CD4-positive, CD25-positive, alpha-beta regulatory T cell (primary cell): ENCODE data around the gene KRT80. TPM values are rescaled to one million over a fixed set of nuclear protein-coding genes. Genes with fewer than 3 reads are reported as not detected.

Experiments
- ATAC-seq, 2 donors: fragments of 150-1000 bp; cut with Tn5 transposase; one replicate each; pipeline ENCODE4 v1.10.0; 2021; ENCODE audit warnings: low read depth in 2 of 2, moderate number of reproducible peaks in 2 of 2, moderate library complexity in 1 of 2
- DNase-seq, 3 donors: peaks; one replicate each; pipeline versions ENCODE4 v3.0.0 to v3.0.0-alpha.2; 2012 to 2022; ENCODE audit warnings: mixed read lengths in 1 of 3
- H3K27ac ChIP-seq: one replicate; pipeline ENCODE4 v1.7.0; 2013; ENCODE audit warnings: mild to moderate bottlenecking, low read length; ENCODE audit not compliant: insufficient read depth, poor library complexity, severe bottlenecking
- H3K27me3 ChIP-seq: one replicate; pipeline ENCODE4 v1.7.0; 2013; ENCODE audit warnings: low read length; ENCODE audit not compliant: control insufficient read depth, insufficient read depth
- H3K36me3 ChIP-seq: one replicate; pipeline ENCODE4 v1.7.0; 2013; ENCODE audit warnings: mild to moderate bottlenecking, low read length, moderate library complexity; ENCODE audit not compliant: control insufficient read depth, insufficient read depth
- H3K4me1 ChIP-seq: 2 replicates; pipeline ENCODE4 v1.7.0; 2013; ENCODE audit warnings: mild to moderate bottlenecking, low read length; ENCODE audit not compliant: insufficient read depth, control insufficient read depth, poor library complexity, severe bottlenecking
- H3K4me3 ChIP-seq: one replicate; pipeline ENCODE4 v1.7.0; 2013; ENCODE audit warnings: low read depth, mild to moderate bottlenecking, low read length, moderate library complexity
- H3K9me3 ChIP-seq, 2 experiments: 1 replicate in 1 of 2; 2 replicates in 1 of 2; pipeline ENCODE4 v1.7.0; 2013; ENCODE audit warnings: low read length in 2 of 2, mild to moderate bottlenecking in 1 of 2, moderate library complexity in 1 of 2; ENCODE audit not compliant: control insufficient read depth in 2 of 2
- H3K27ac Mint-ChIP-seq, 3 donors: one replicate each; pipeline ENCODE4 v1.8.0; 2020 to 2022; ENCODE audit warnings: mild to moderate bottlenecking in 3 of 3, mixed read lengths in 3 of 3, moderate library complexity in 2 of 3
- H3K27me3 Mint-ChIP-seq: one replicate; pipeline ENCODE4 v1.8.0; 2022; ENCODE audit warnings: mild to moderate bottlenecking, mixed read lengths
- H3K36me3 Mint-ChIP-seq: one replicate; pipeline ENCODE4 v1.8.0; 2020; ENCODE audit warnings: mixed read lengths
- H3K4me1 Mint-ChIP-seq, 4 donors: one replicate each; pipeline ENCODE4 v1.8.0; 2020 to 2022; ENCODE audit warnings: mixed read lengths in 4 of 4, mild to moderate bottlenecking in 1 of 4
- H3K4me3 Mint-ChIP-seq, 4 donors: one replicate each; pipeline ENCODE4 v1.8.0; 2020 to 2022; ENCODE audit warnings: mild to moderate bottlenecking in 4 of 4, mixed read lengths in 4 of 4, moderate library complexity in 3 of 4
- H3K9me3 Mint-ChIP-seq, 7 donors: one replicate each; pipeline ENCODE4 v1.8.0; 2020 to 2022; ENCODE audit warnings: mixed read lengths in 7 of 7, mild to moderate bottlenecking in 3 of 7, moderate library complexity in 2 of 7
- polyA plus RNA-seq, 4 donors: library from polyadenylated mRNA; unstranded; fragments of 300-500 nt; fragmentation: Illumina TruSeq; gene quantifications; one replicate each; pipeline ENCODE4 v1.2.3, GENCODE V29; 2021
- total RNA-seq: library from RNA; stranded (reverse); gene quantifications from one replicate; pipeline ENCODE4 v1.2.3, GENCODE V29; 2022

KRT80 gene
- total and polyA plus RNA-seq, 5 donors from 2014 or later: not detected

DNA sequence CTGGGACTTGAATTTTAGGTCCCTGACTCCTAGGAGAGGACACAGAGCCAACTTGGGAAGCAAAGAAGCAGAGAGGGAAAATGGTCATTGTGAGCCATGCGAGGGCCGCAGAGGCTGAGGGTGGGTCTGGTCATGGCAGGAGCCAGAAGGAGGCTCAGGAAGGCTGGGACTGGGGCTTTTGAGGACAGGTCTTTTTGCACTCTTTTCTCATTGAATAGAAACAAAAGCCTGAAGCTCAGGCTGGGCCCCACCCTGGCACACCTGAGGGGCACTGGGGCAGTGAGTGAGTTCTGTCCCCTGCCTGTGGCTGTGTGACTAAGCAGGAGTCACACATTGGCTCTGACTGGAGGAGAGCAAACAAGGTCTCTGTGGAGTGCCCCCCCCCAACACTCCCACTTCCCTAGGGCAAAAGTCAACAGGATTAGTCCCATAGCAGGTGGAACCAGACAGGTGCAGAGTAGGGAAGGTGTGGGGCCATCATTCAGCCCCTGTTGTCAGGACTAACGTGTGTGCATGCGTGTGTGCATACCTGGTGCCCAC is 44.1 kb upstream of the KRT80 start:
- no peaks in the 10 kb centered on the region for H3K36me3 ChIP-seq
- H3K27ac Mint-ChIP-seq: no peak overlapping the region
- H3K27me3 ChIP-seq: no peaks in the 10 kb centered on the region
- peaks cover 0 to 2% (median 0%) of the 10 kb centered on the region in 7 donors for H3K9me3 Mint-ChIP-seq
- no peaks in the 10 kb centered on the region for H3K36me3 Mint-ChIP-seq
- no peak for ATAC-seq
- no peaks in the 10 kb centered on the region for H3K9me3 ChIP-seq
- H3K4me3 Mint-ChIP-seq: no peak overlapping the region
- H3K4me1 Mint-ChIP-seq: peaks cover 0 to 3% (median 0%) of the 10 kb centered on the region in 4 donors
- H3K4me3 ChIP-seq: no peak overlapping the region
- H3K27ac ChIP-seq: no peak overlapping the region
- DNase-seq: no peak
- peaks cover 18% of the 10 kb centered on the region for H3K27me3 Mint-ChIP-seq
- no peaks in the 10 kb centered on the region for H3K4me1 ChIP-seq

- Histone ChIP-seq H3K4me3 (no peak overlapping the region), H3K27ac (no peak overlapping the region), H3K36me3 (no peaks in the 10 kb centered on the region), H3K27me3 (no peaks in the 10 kb centered on the region), H3K9me3 (no peaks in the 10 kb centered on the region), H3K4me1 (no peaks in the 10 kb centered on the region)
- ATAC-seq: no peak
- H3K27me3 Mint-ChIP-seq: peaks cover 23% of the 10 kb centered on the region
- H3K27ac Mint-ChIP-seq: peak overlapping the region in 1 of 3 donors; percentile 85
- peaks cover 0 to 3% (median 0%) of the 10 kb centered on the region in 4 donors for H3K4me1 Mint-ChIP-seq
- no peak for DNase-seq
- H3K36me3 Mint-ChIP-seq: no peaks in the 10 kb centered on the region
- H3K4me3 Mint-ChIP-seq: no peak overlapping the region
- peaks cover 0 to 2% (median 0%) of the 10 kb centered on the region in 7 donors for H3K9me3 Mint-ChIP-seq
These were observed 43.4 kb upstream of the KRT80 start for GRCh38 chr12:52235001-52235764.

- DNase-seq (no peak), ATAC-seq (no peak)
- H3K36me3 Mint-ChIP-seq: no peaks in the 10 kb centered on the region
- Histone ChIP-seq H3K4me1 (no peaks in the 10 kb centered on the region), H3K27me3 (no peaks in the 10 kb centered on the region), H3K36me3 (no peaks in the 10 kb centered on the region), H3K27ac (no peak overlapping the region), H3K9me3 (no peaks in the 10 kb centered on the region), H3K4me3 (no peak overlapping the region)
- H3K4me3 Mint-ChIP-seq: no peak overlapping the region
- peaks cover 29% of the 10 kb centered on the region for H3K27me3 Mint-ChIP-seq
- peaks cover 0 to 2% (median 0%) of the 10 kb centered on the region in 7 donors for H3K9me3 Mint-ChIP-seq
- H3K27ac Mint-ChIP-seq: no peak overlapping the region
- peaks cover 0 to 3% (median 0%) of the 10 kb centered on the region in 4 donors for H3K4me1 Mint-ChIP-seq
These were observed 42.5 kb upstream of the KRT80 start for GRCh38 chr12:52234223-52234810.

- Histone ChIP-seq H3K4me3 (no peak overlapping the region), H3K27ac (no peak overlapping the region), H3K36me3 (no peaks in the 10 kb centered on the region), H3K4me1 (no peaks in the 10 kb centered on the region), H3K9me3 (no peaks in the 10 kb centered on the region), H3K27me3 (no peaks in the 10 kb centered on the region)
- DNase-seq: no peak
- Mint-ChIP-seq H3K36me3 (no peaks in the 10 kb centered on the region), H3K4me1 (peaks cover 0 to 3% (median 0%) of the 10 kb centered on the region in 4 donors), H3K9me3 (peaks cover 0 to 2% (median 0%) of the 10 kb centered on the region in 7 donors), H3K4me3 (no peak overlapping the region), H3K27me3 (peaks cover 34% of the 10 kb centered on the region), H3K27ac (no peak overlapping the region)
- no peak for ATAC-seq
These were observed 41.8 kb upstream of the KRT80 start for GRCh38 chr12:52233462-52234207.

DNA sequence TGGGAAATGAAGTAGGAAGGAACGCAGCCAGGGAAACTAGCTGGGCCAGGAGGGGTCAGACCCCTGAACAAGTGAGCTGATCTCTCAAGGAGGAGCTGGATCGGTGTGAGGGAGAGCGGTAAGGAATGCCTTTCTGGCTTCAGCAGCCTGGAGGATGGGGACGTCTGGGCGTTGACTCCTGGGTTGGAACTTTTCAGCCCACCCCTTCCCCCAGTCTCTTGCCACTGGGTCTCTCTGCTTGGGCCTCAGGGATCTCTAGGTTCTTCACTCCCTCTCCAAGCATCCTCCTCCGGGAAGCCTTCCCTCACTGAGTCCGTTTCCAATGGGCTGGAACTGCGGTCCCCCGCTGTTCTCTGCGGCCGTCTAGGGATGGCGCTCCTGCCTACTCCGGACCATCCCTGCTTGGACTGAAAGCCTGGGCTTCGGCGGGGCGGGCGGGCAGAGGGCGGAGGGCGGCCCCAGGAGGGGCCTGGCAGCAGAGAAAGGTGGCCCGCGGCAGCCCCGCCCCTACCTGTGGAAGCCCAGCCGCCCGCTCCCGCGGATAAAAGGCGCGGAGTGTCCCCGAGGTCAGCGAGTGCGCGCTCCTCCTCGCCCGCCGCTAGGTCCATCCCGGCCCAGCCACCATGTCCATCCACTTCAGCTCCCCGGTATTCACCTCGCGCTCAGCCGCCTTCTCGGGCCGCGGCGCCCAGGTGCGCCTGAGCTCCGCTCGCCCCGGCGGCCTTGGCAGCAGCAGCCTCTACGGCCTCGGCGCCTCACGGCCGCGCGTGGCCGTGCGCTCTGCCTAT is 41.1 kb upstream of the KRT80 start, which contains the start of gene KRT7:
Gene KRT7, plus strand, starts transcription at position 570 of the 788 bp plus-strand sequence. Its CDS starts 54 bp downstream, at position 624.
- no peaks in the 10 kb centered on the region for H3K27me3 ChIP-seq
- DNase-seq: no peak
- no peak within 1 kb of the TSS for H3K27ac Mint-ChIP-seq

GRCh38 chr12:52232203-52232673 is 40.4 kb upstream of the KRT80 start:
- Histone ChIP-seq H3K27me3 (no peaks in the 10 kb centered on the region), H3K4me1 (no peaks in the 10 kb centered on the region), H3K9me3 (no peaks in the 10 kb centered on the region), H3K27ac (no peak overlapping the region), H3K4me3 (no peak overlapping the region), H3K36me3 (no peaks in the 10 kb centered on the region)
- H3K27ac Mint-ChIP-seq: no peak overlapping the region
- H3K36me3 Mint-ChIP-seq: no peaks in the 10 kb centered on the region
- H3K9me3 Mint-ChIP-seq: peaks cover 0 to 2% (median 0%) of the 10 kb centered on the region in 7 donors
- DNase-seq (no peak), ATAC-seq (no peak)
- H3K4me1 Mint-ChIP-seq: peaks cover 0 to 3% (median 0%) of the 10 kb centered on the region in 4 donors
- H3K27me3 Mint-ChIP-seq: peaks cover 42% of the 10 kb centered on the region
- peak overlapping the region in 1 of 4 donors; percentile 2 for H3K4me3 Mint-ChIP-seq

More for the DNA sequence above, 41.1 kb upstream of the KRT80 start, which contains the start of gene KRT7:
- H3K27ac ChIP-seq: no peak within 1 kb of the TSS
- H3K9me3 ChIP-seq: no peaks in the 10 kb centered on the region
- no peak within 1 kb of the TSS for H3K4me3 ChIP-seq
- Mint-ChIP-seq H3K27me3 (peaks cover 39% of the 10 kb centered on the region), H3K9me3 (peaks cover 0 to 2% (median 0%) of the 10 kb centered on the region in 7 donors), H3K4me3 (peak within 1 kb of the TSS in 1 of 4 donors; percentile 2), H3K36me3 (no peaks in the 10 kb centered on the region), H3K4me1 (peaks cover 0 to 3% (median 0%) of the 10 kb centered on the region in 4 donors)
- H3K4me1 ChIP-seq: no peaks in the 10 kb centered on the region
- H3K36me3 ChIP-seq: no peaks in the 10 kb centered on the region
- ATAC-seq: no peak
